MCF 10A (cell line): Measurements from ENCODE around the gene TNFRSF19. TPM values are rescaled to one million over a fixed set of nuclear protein-coding genes. Genes with fewer than 3 reads are reported as not detected.

Experiments used
- BruUV-seq: library from RNA; stranded (reverse); fragments of 400-500 nt; replicated peaks from 2 replicates; lab custom pipeline; 2021; lab: Mats Ljungman, UMichigan
- CTCF ChIA-PET: fragments of 300-600 bp; sonication (Branson Sonifier 250); formaldehyde crosslinking; extraction: SDS; loops from one replicate; lab custom pipeline; 2021; ENCODE audit warnings: antibody characterized with exemption, inconsistent platforms; lab: Yijun Ruan, JAX
- POLR2A ChIA-PET: fragments of 300-600, 350-650 bp; sonication (Branson Sonifier 250); formaldehyde crosslinking; extraction: SDS; loops from one replicate; lab custom pipeline; 2020; ENCODE audit warnings: antibody characterized with exemption, inconsistent platforms; lab: Yijun Ruan, JAX
- DNase-seq: peaks from one replicate; pipeline ENCODE4 v3.0.0-alpha.2; 2018; ENCODE audit not compliant: unreplicated experiment
- H3K27ac Mint-ChIP-seq: one replicate; pipeline ENCODE4 v1.8.0; 2022; ENCODE audit warnings: mild to moderate bottlenecking, low read depth, mixed read lengths; ENCODE audit not compliant: unreplicated experiment
- H3K27me3 Mint-ChIP-seq: one replicate; pipeline ENCODE4 v1.8.0; 2022; ENCODE audit warnings: mixed read lengths; ENCODE audit not compliant: insufficient read depth, unreplicated experiment
- H3K36me3 Mint-ChIP-seq: one replicate; pipeline ENCODE4 v1.8.0; 2022; ENCODE audit warnings: mild to moderate bottlenecking, moderate library complexity, mixed read lengths; ENCODE audit not compliant: insufficient read depth, unreplicated experiment
- H3K4me1 Mint-ChIP-seq: one replicate; pipeline ENCODE4 v1.8.0; 2022; ENCODE audit warnings: mixed read lengths; ENCODE audit not compliant: insufficient read depth, unreplicated experiment
- H3K4me3 Mint-ChIP-seq: one replicate; pipeline ENCODE4 v1.8.0; 2022; ENCODE audit warnings: mild to moderate bottlenecking, moderate library complexity, mixed read lengths; ENCODE audit not compliant: unreplicated experiment
- H3K9me3 Mint-ChIP-seq: one replicate; pipeline ENCODE4 v1.8.0; 2022; ENCODE audit warnings: mixed read lengths; ENCODE audit not compliant: unreplicated experiment
- intact Hi-C: fragments of 100-400 bp; cut with micrococcal nuclease; formaldehyde crosslinking; loops from 2 replicates; pipeline ENCODE4 v1.14.1; 2022
- total RNA-seq: library from RNA; stranded (reverse); gene quantifications from 2 replicates; pipeline ENCODE4 v1.2.3, GENCODE V29; 2022
- TF ChIP-seq, protein P1 (sequence below): fragments of 200-600 bp; IDR thresholded peaks from one replicate; pipeline ENCODE4 v1.8.0; 2022; ENCODE audit warnings: antibody characterized with exemption, mild to moderate bottlenecking; ENCODE audit not compliant: unreplicated experiment

TNFRSF19 gene
- total RNA-seq, 1 experiment from 2014 or later: not detected

DNA sequence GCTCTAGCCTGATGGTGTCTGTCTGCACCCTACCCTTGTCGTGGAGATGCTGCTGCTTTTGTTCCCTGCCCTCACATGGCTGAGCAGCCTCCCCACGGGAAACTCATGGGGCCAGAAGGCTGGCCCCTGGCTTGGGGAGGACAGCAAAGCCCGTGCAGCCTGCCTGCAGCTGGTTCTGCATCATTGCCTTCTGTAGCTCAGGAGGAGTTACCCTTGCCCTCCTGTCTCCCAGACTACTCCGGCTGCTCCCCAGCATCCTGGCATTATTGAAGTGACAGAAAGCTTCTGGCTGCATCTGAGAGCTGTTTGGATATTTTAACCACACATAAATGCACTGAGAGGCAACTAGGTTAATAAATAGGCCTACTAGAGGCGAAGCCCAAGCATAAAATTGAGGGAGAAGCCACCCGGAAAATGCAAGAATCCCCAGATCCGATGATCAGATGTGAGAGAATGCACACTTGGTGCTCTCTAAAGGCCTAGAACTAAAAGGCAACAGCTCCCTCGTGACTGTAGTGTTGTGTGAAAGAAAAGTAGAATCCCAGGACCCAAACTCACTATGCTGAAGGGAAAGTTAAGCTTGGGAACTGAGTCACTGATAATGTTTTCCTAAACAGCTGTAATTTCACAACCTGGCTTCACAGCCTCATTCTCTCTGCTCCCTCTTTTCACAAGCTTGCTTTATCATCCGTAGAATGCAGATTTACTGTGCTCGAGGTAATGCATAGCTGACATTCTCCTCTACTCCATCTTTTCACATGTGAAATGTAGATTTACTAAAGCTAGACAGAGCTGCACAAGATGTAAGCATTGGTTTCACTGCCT lies 110.8 kb downstream of the TNFRSF19 start:
- POLR2A ChIA-PET: interaction anchor here (0.7 to 0.9 kb wide), 2 partner anchors 11 to 12 kb away, joined by 3 read pairs; no protein-coding TSS in a partner anchor
- Mint-ChIP-seq H3K27ac (no peak overlapping the region), H3K27me3 (no peaks in the 10 kb centered on the region), H3K36me3 (no peaks in the 10 kb centered on the region), H3K9me3 (no peaks in the 10 kb centered on the region), H3K4me3 (no peak overlapping the region), H3K4me1 (peaks cover 6% of the 10 kb centered on the region)
- no TSS peak for BruUV-seq
- CTCF ChIA-PET: no interaction called here
- TF ChIP-seq, protein P1, sequence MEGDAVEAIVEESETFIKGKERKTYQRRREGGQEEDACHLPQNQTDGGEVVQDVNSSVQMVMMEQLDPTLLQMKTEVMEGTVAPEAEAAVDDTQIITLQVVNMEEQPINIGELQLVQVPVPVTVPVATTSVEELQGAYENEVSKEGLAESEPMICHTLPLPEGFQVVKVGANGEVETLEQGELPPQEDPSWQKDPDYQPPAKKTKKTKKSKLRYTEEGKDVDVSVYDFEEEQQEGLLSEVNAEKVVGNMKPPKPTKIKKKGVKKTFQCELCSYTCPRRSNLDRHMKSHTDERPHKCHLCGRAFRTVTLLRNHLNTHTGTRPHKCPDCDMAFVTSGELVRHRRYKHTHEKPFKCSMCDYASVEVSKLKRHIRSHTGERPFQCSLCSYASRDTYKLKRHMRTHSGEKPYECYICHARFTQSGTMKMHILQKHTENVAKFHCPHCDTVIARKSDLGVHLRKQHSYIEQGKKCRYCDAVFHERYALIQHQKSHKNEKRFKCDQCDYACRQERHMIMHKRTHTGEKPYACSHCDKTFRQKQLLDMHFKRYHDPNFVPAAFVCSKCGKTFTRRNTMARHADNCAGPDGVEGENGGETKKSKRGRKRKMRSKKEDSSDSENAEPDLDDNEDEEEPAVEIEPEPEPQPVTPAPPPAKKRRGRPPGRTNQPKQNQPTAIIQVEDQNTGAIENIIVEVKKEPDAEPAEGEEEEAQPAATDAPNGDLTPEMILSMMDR: no peak
- no peak for DNase-seq
- intact Hi-C loops: no loop called here

DNA sequence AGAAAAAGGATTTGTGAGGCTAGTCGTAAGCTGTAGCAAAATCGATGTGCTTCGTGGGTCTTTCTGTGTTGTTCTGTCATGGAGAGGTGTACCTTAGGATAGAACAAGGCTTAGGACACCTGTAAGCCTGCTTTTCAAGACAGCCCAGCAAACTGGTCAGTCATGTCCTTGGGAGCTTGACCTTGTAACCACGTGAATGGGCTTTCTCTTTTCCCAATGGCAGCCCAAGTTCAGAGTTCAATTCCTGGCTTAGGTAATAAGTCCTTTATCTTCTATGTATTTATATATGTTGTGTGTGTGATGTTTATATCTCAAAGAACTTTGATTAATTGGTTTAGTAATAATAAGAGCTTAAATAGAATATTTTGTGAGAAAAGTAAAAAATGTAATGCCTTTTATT lies 112.9 kb downstream of the TNFRSF19 start:
- BruUV-seq: no TSS peak
- DNase-seq: no peak
- POLR2A ChIA-PET: no interaction called here
- CTCF ChIA-PET: no interaction called here
- TF ChIP-seq, protein P1: no peak
- Mint-ChIP-seq H3K27ac (no peak overlapping the region), H3K36me3 (no peaks in the 10 kb centered on the region), H3K9me3 (no peaks in the 10 kb centered on the region), H3K4me3 (no peak overlapping the region), H3K4me1 (peaks cover 6% of the 10 kb centered on the region), H3K27me3 (no peaks in the 10 kb centered on the region)
- intact Hi-C loops: no loop called here

DNA sequence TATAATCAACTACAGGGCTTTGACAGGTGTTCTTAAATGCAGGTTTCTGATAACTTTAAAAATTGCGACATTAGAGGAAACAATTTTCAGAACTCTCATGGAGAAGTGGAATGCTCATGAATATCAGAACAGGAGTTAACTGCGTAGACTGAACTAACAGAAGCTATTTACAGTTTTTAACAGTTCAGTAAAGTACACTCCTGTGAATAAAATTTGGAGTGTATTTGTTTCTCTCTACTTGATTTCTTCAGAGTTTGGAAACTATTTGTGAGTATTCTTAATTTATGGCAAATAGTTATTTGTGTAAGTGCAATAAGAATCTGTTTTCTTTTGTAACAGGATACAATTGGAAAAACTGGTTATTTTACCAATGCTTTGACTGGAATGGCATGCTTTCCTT lies 114.4 kb downstream of the TNFRSF19 start:
- Mint-ChIP-seq H3K4me3 (no peak overlapping the region), H3K27ac (no peak overlapping the region), H3K27me3 (no peaks in the 10 kb centered on the region), H3K36me3 (no peaks in the 10 kb centered on the region), H3K9me3 (no peaks in the 10 kb centered on the region), H3K4me1 (no peaks in the 10 kb centered on the region)
- intact Hi-C loops: no loop called here
- BruUV-seq: no TSS peak
- ChIA-PET POLR2A (no interaction called here), CTCF (interaction anchor here (0.6 to 1.1 kb wide), 2 partner anchors 51 to 430 kb away, joined by 3 to 4 read pairs; no protein-coding TSS in a partner anchor)
- TF ChIP-seq, protein P1: no peak
- DNase-seq: no peak

DNA sequence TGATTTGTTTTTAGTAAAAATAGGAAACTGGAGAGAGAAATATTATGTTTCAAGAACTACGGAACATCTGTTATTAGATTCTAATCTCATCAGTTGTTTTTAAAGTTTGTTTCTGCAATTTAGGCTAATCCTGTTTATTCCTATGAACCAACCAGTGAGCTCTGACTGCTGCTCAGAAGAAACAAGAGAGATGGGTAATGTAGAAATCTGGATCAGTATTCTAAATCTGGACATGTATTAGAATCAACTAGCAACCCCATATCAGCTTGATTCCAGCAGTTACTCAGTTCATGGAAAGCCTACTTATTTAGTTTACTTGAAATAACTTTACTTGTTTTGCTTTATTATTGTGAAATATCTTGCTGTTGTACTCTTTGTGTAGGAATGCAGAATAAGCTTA lies 115.2 kb downstream of the TNFRSF19 start:
- BruUV-seq: no TSS peak
- Mint-ChIP-seq H3K4me1 (no peaks in the 10 kb centered on the region), H3K27ac (no peak overlapping the region), H3K9me3 (no peaks in the 10 kb centered on the region), H3K27me3 (no peaks in the 10 kb centered on the region), H3K4me3 (no peak overlapping the region), H3K36me3 (no peaks in the 10 kb centered on the region)
- TF ChIP-seq, protein P1: no peak
- ChIA-PET POLR2A (no interaction called here), CTCF (interaction anchor here (1.1 kb wide), 1 partner anchor 50 kb away, joined by 4 read pairs; no protein-coding TSS in a partner anchor)
- intact Hi-C loops: no loop called here
- DNase-seq: no peak
